T-helper 1 cell (primary cell): ENCODE data around the gene CEBPZOS.
A peak's percentile ranks its signal among the peaks of the same experiment; 100 is the strongest.

Experiments used
- DNase-seq, 5 donors: peaks; one replicate each; pipeline ENCODE4 v3.0.0-alpha.2; 2012 to 2020

The CEBPZOS gene

DNA sequence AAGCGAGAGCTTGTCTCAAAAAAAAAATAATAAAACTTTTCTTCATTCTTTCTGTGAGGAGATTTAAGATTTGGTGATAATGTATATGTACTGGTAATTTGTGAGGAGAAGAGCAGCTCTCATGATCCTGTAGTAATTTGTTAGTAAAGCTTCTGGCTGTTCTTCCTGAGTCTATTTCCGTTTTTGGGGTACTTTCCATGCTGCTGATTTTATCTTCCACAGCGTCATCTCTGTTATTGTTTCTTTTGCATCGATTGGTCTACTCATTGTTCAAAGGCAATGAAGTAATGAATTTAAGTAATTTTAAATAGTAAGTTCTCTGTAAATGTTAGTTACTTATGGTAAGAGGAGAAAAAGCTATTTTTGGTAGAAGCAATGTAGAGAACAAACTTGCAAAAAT, 47.1 kb downstream of the CEBPZOS start:
- peak in 1 of 5 donors; percentile 12 for DNase-seq

DNA sequence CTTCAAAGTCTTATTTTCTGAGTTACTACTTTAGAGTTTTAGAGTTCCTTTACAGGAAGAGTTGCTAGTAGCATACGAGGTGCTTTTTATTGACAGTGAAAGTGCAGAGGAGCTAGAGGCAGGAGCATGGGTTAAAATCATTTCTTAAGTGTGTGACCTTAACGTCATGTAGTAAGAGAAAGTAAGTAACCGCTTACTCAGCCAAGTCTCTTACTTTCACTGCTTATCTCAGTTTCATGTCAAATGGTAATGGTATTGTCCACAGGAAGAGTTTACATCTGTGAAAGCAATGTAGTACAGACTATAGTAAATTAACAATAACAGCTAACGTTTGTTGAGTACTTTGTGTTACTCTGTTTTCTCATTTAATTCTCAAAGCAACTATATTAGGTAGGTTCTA, 47.7 kb downstream of the CEBPZOS start:
- peak in 1 of 5 donors; percentile 51 for DNase-seq

DNA sequence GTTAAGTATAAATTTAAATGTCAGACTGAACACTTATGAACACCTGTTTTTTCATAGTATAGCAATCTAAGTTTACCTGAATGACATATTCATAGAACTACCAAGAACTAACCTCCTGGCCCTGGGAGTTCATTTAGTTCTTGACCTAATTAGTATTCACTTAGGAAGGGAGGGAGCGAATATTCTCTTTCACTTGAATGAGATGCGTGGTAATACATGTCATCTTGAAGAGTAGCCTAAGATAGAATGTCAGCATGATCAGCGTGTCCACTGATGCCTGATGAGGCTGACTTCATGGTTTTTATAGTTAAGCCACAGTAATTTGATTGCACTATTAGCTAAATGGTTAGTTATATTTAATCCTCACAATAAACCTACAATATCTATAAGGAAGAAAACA, 48.5 kb downstream of the CEBPZOS start:
- DNase-seq: no peak

DNA sequence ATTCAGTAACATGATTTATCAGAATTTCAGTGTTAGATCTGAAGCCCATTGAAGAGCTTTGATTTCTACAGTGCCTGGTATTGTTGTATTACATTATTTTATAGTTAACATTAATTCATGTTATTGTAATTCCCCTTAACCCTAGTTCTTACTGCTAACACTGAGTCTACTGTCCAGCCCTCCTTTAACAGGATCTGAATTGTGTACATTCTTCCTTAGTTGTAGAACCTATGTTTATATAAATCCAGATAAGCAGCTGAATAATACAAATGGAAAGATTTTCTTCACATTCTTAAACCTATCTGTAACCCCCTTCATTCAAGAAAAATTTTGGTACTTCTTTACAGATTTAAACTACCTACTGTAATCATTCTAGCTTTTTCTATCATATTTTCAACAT, 49.9 kb downstream of the CEBPZOS start:
- DNase-seq: no peak

DNA sequence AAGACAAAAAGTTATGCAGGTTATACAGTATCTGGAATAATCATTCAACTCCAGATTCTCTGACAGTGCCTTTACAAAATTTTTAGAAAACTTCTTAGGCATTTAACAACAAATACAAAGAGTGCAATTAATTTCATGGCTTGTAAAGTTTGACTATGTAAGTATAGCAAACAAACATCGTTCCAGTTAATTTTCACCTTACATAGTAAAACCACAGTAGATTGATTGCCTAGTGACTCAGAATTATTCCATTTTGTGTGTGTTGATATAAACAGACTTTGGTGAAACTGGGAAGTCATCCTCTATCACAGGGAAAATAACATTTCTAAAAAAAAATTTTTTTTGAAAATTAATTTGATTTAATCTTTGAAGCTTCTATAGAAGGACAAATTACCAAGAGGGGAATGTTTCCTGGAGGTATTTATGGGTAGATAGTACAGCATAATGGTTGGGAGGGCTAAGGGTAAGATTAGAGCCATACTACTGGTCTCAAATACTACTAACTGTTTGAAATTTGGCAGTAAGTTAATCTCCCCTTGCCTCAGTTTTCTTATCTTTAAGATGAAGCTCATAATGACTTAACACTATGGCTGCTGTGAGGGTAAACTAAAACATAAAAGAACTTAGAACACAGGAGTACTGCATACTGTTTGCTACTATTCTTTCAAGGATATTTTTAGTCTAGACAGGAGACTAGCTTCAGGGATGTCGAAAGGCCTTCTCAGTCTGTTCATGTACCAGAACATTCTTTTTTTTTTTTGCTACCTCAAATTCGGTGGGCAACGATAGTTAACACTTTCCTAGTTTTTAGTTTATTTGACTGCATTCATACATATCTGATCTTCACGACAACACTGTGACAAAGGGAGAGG, 54.8 kb downstream of the CEBPZOS start:
- DNase-seq: no peak
